Measurements from ENCODE around the gene SCART1.

SCART1 gene

GRCh38 chr10:133446979-133447378 is 6.8 kb upstream of the SCART1 start:
- no peaks in the 10 kb centered on the region for H3K4me1 ChIP-seq (ENCODE audit: control insufficient read depth, low read length)
- no peaks in the 10 kb centered on the region for H3K27me3 ChIP-seq (ENCODE audit: control insufficient read depth, low read length)
- no peaks in the 10 kb centered on the region for H3K79me2 ChIP-seq (ENCODE audit: control insufficient read depth, low read length)
- H3K27ac ChIP-seq (ENCODE audit: low read depth, low read length) = no peak overlapping the region
- no peak overlapping the region for H3K4me2 ChIP-seq (ENCODE audit: low read length)
- no peaks in the 10 kb centered on the region for H4K20me1 ChIP-seq (ENCODE audit: control insufficient read depth, insufficient read depth, low read depth, low read length)
- no peaks in the 10 kb centered on the region for H3F3A ChIP-seq (ENCODE audit: control insufficient read depth, insufficient read depth)
- H3K9me2 ChIP-seq (replicated peaks; ENCODE audit: control insufficient read depth, low read length) = no peaks in the 10 kb centered on the region
- peaks cover 40% of the 10 kb centered on the region for H3K9me3 ChIP-seq (ENCODE audit: control insufficient read depth, insufficient read depth, low read length)
- H3K36me3 ChIP-seq (ENCODE audit: control insufficient read depth, low read length) = no peaks in the 10 kb centered on the region
- no peak overlapping the region for H3K4me3 ChIP-seq (ENCODE audit: low read length)
- TF ChIP-seq EZH2phosphoT487 (IDR thresholded peaks at IDR 0.05; ENCODE audit: borderline replicate concordance, low read length) = no peak

GRCh38 chr10:133448120-133448519 is 5.6 kb upstream of the SCART1 start:
- H3K9me3 ChIP-seq (ENCODE audit: control insufficient read depth, insufficient read depth, low read length) = peaks cover 40% of the 10 kb centered on the region
- H3K4me2 ChIP-seq (ENCODE audit: low read length) = no peak overlapping the region
- no peaks in the 10 kb centered on the region for H4K20me1 ChIP-seq (ENCODE audit: control insufficient read depth, insufficient read depth, low read depth, low read length)
- H3K27ac ChIP-seq (ENCODE audit: low read depth, low read length) = no peak overlapping the region
- no peaks in the 10 kb centered on the region for H3K27me3 ChIP-seq (ENCODE audit: control insufficient read depth, low read length)
- no peaks in the 10 kb centered on the region for H3K36me3 ChIP-seq (ENCODE audit: control insufficient read depth, low read length)
- TF ChIP-seq CTCF (IDR thresholded peaks at IDR 0.05; ENCODE audit: low read depth, low read length, poor library complexity, severe bottlenecking) = no peak
- TF ChIP-seq EZH2phosphoT487 (IDR thresholded peaks at IDR 0.05; ENCODE audit: borderline replicate concordance, low read length) = no peak
- H3F3A ChIP-seq (ENCODE audit: control insufficient read depth, insufficient read depth) = no peaks in the 10 kb centered on the region
- H3K79me2 ChIP-seq (ENCODE audit: control insufficient read depth, low read length) = no peaks in the 10 kb centered on the region
- H3K9me2 ChIP-seq (replicated peaks; ENCODE audit: control insufficient read depth, low read length) = no peaks in the 10 kb centered on the region
- H3K4me3 ChIP-seq (ENCODE audit: low read length) = no peak overlapping the region
- H3K4me1 ChIP-seq (ENCODE audit: control insufficient read depth, low read length) = no peaks in the 10 kb centered on the region

- Histone ChIP-seq H3K9me3 (ENCODE audit: control insufficient read depth, insufficient read depth, low read length) (peaks cover 25% of the 10 kb centered on the region), H3K4me1 (ENCODE audit: control insufficient read depth, low read length) (no peaks in the 10 kb centered on the region)
- TF ChIP-seq EZH2phosphoT487 (IDR thresholded peaks at IDR 0.05; ENCODE audit: borderline replicate concordance, low read length) (no peak), CTCF (IDR thresholded peaks at IDR 0.05; ENCODE audit: low read depth, low read length, poor library complexity, severe bottlenecking) (no peak)
Observed at GRCh38 chr10:133451346-133451745, 2.4 kb upstream of the SCART1 start.

GRCh38 chr10:133452453-133452852 is 1.3 kb upstream of the SCART1 start:
- no peak for TF ChIP-seq CTCF (IDR thresholded peaks at IDR 0.05; ENCODE audit: low read depth, low read length, poor library complexity, severe bottlenecking)
- TF ChIP-seq EZH2phosphoT487 (IDR thresholded peaks at IDR 0.05; ENCODE audit: borderline replicate concordance, low read length) = no peak
- Histone ChIP-seq H3F3A (ENCODE audit: control insufficient read depth, insufficient read depth) (no peaks in the 10 kb centered on the region), H3K4me1 (ENCODE audit: control insufficient read depth, low read length) (no peaks in the 10 kb centered on the region), H3K27ac (ENCODE audit: low read depth, low read length) (no peak overlapping the region), H4K20me1 (ENCODE audit: control insufficient read depth, insufficient read depth, low read depth, low read length) (no peaks in the 10 kb centered on the region), H3K4me3 (ENCODE audit: low read length) (no peak overlapping the region), H3K4me2 (ENCODE audit: low read length) (no peak overlapping the region), H3K27me3 (ENCODE audit: control insufficient read depth, low read length) (no peaks in the 10 kb centered on the region), H3K79me2 (ENCODE audit: control insufficient read depth, low read length) (no peaks in the 10 kb centered on the region), H3K9me2 (replicated peaks; ENCODE audit: control insufficient read depth, low read length) (no peaks in the 10 kb centered on the region), H3K36me3 (ENCODE audit: control insufficient read depth, low read length) (no peaks in the 10 kb centered on the region), H3K9me3 (ENCODE audit: control insufficient read depth, insufficient read depth, low read length) (peaks cover 14% of the 10 kb centered on the region)

More at GRCh38 chr10:133451346-133451745, 2.4 kb upstream of the SCART1 start:
- no peak overlapping the region for H3K4me2 ChIP-seq (ENCODE audit: low read length)
- H4K20me1 ChIP-seq (ENCODE audit: control insufficient read depth, insufficient read depth, low read depth, low read length) = no peaks in the 10 kb centered on the region
- no peaks in the 10 kb centered on the region for H3F3A ChIP-seq (ENCODE audit: control insufficient read depth, insufficient read depth)
- no peaks in the 10 kb centered on the region for H3K36me3 ChIP-seq (ENCODE audit: control insufficient read depth, low read length)
- no peak overlapping the region for H3K4me3 ChIP-seq (ENCODE audit: low read length)
- H3K27ac ChIP-seq (ENCODE audit: low read depth, low read length) = no peak overlapping the region
- H3K79me2 ChIP-seq (ENCODE audit: control insufficient read depth, low read length) = no peaks in the 10 kb centered on the region
- H3K9me2 ChIP-seq (replicated peaks; ENCODE audit: control insufficient read depth, low read length) = no peaks in the 10 kb centered on the region
- H3K27me3 ChIP-seq (ENCODE audit: control insufficient read depth, low read length) = no peaks in the 10 kb centered on the region
